Central memory CD8-positive, alpha-beta T cell (primary cell): ENCODE results near the gene TSPAN9.

ENCODE experiments used
- ATAC-seq: fragments of 150-1000 bp; cut with Tn5 transposase; replicated peaks from 2 replicates; pipeline ENCODE4 v1.10.0; 2022; ENCODE audit warnings: mild to moderate bottlenecking, moderate FRiP score, moderate number of reproducible peaks; ENCODE audit not compliant: poor library complexity, severe bottlenecking; ENCODE audit errors: extremely low read depth
- DNase-seq, 2 donors: peaks; one replicate each; pipeline ENCODE4 v3.0.0; 2021; ENCODE audit warnings: low spot score in 2 of 2
- H3K27ac Mint-ChIP-seq: one replicate; pipeline ENCODE4 v1.8.0; 2022; ENCODE audit warnings: low read depth, mild to moderate bottlenecking, moderate library complexity, mixed read lengths
- H3K27me3 Mint-ChIP-seq: one replicate; pipeline ENCODE4 v1.8.0; 2022; ENCODE audit warnings: mixed read lengths
- H3K36me3 Mint-ChIP-seq: one replicate; pipeline ENCODE4 v1.8.0; 2022; ENCODE audit warnings: mild to moderate bottlenecking, moderate library complexity, mixed read lengths; ENCODE audit not compliant: insufficient read depth
- H3K4me1 Mint-ChIP-seq: one replicate; pipeline ENCODE4 v1.8.0; 2022; ENCODE audit warnings: mixed read lengths
- H3K4me3 Mint-ChIP-seq: one replicate; pipeline ENCODE4 v1.8.0; 2022; ENCODE audit warnings: mild to moderate bottlenecking, moderate library complexity, mixed read lengths
- H3K9me3 Mint-ChIP-seq: one replicate; pipeline ENCODE4 v1.8.0; 2022; ENCODE audit warnings: mixed read lengths

Gene TSPAN9

DNA sequence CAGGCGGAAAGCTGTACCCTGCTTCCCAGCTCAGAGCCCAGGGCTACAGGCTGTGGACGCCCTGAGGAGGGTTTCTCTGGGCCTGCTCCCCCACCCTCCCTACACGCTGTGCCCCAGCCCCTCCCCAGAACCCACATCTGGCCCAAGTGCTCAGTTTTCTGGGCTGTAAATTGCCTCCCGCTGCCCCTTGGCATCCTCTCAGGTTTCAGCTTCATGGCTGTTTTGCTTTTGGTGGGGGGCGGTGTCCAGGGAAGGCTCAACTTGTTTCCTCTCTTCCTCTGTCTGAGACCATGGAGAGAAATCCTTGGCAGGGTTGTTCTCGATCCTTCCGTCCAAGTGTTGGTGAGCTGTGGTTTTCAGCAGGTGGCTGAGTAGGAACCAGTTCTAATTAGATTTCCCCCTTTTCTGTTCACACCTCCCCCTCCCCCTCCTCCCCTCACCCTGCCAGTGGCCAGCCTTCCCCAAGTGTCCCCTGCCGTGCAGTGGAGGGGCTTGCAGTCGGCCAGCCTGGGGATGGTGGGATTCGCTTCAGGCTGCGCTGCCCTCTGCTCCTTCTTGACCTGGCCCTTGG is 61.8 kb downstream of the TSPAN9 start:
- Mint-ChIP-seq H3K9me3 (no peaks in the 10 kb centered on the region), H3K4me3 (no peak overlapping the region), H3K27ac (no peak overlapping the region), H3K4me1 (no peaks in the 10 kb centered on the region), H3K27me3 (peaks cover 77% of the 10 kb centered on the region), H3K36me3 (no peaks in the 10 kb centered on the region)
- ATAC-seq (no peak), DNase-seq (no peak)

DNA sequence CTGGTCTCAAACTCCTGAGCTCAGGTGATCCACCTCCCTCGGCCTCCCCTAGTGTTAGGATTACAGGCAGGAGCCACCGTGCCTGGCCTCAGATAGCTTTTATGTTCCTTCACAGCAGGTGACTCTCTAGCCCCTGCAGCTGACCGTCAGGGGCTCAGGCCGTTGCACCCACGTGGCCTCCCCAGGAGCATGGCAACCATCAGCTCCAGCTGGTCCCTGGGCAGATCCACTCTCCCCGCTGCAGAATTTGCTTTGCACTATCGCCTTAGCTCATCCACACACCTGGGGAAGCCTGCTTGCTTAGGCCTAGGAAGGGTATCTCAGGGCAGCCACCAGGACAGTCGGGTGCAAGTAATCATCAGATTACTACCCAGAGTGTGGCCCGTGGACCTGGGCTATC is 62.6 kb downstream of the TSPAN9 start:
- Mint-ChIP-seq H3K4me1 (no peaks in the 10 kb centered on the region), H3K27me3 (peaks cover 72% of the 10 kb centered on the region), H3K9me3 (no peaks in the 10 kb centered on the region), H3K4me3 (no peak overlapping the region), H3K36me3 (no peaks in the 10 kb centered on the region), H3K27ac (no peak overlapping the region)
- no peak for DNase-seq
- no peak for ATAC-seq

DNA sequence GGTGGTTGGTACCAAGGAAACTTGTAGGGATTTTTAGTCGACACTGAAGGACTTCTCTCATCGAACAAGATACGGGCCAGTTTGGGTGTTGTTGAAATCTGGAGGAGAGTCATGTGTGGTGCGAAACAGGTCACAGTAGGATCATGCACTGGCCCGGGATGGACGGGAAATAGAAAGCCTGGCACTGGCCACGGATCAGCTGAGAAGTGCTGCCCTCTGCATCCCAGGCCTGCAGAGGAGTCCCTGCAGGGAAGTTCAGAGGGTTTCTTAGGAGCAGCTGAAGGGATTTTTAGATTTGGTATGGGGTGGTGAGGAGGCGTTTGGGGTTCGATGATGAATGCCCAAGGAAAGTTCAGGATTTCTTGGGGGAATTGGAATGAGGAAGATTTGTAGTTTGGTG is 63.1 kb downstream of the TSPAN9 start:
- no peaks in the 10 kb centered on the region for H3K4me1 Mint-ChIP-seq
- no peak overlapping the region for H3K27ac Mint-ChIP-seq
- no peaks in the 10 kb centered on the region for H3K9me3 Mint-ChIP-seq
- H3K4me3 Mint-ChIP-seq, result no peak overlapping the region
- no peaks in the 10 kb centered on the region for H3K36me3 Mint-ChIP-seq
- no peak for ATAC-seq
- DNase-seq, result no peak
- H3K27me3 Mint-ChIP-seq, result peaks cover 72% of the 10 kb centered on the region

DNA sequence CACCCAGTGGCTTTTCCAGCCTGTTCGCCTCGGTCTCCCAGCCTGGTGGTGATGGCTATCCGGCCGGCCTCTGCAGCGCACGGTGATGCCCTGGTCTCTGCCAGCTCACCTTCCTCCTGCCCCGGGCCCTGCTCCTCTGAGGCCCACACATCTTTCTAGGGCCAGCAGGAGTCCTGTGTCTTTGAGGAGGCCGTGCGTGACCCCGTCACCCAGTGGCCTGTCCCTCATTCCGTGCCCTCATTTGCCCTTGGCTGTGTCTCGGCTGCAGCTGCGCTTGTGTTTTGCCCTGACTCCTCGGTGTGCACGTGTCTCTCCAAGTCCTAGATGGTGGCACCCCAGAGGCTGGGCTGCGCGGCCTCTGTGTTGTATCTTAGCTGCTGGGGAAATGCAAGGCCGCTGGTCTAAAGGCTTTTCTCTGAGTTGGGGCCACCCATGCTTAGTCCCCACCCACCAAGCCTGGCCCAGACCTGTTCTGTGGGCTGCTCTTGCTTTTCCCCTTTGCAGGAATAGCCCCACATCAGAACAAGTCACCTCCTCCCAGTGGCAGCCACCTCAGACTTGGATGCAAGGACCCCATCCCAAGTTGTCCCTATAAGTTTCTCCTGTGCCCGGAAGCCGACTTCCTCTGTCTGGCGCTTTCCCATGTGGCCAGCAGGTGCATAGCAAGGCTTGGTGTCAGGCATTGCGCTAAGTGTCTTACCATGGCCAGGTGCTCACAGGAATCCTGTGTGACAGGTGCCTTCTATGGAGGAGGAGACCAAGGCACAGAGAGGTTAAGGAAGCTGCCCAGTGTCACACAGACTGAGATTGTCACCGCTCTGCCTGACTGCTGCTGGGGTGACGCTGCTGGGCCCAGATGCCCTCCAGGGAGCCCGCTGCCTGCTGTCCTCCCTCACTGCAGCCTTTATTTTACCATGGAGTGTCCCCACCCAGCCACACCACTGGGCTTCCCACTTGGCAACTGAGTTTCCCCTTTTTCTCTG is 64.5 kb downstream of the TSPAN9 start:
- Mint-ChIP-seq H3K9me3 (no peaks in the 10 kb centered on the region), H3K27me3 (peaks cover 72% of the 10 kb centered on the region), H3K27ac (no peak overlapping the region), H3K4me3 (no peak overlapping the region), H3K4me1 (no peaks in the 10 kb centered on the region), H3K36me3 (no peaks in the 10 kb centered on the region)
- ATAC-seq, result no peak
- DNase-seq, result no peak

DNA sequence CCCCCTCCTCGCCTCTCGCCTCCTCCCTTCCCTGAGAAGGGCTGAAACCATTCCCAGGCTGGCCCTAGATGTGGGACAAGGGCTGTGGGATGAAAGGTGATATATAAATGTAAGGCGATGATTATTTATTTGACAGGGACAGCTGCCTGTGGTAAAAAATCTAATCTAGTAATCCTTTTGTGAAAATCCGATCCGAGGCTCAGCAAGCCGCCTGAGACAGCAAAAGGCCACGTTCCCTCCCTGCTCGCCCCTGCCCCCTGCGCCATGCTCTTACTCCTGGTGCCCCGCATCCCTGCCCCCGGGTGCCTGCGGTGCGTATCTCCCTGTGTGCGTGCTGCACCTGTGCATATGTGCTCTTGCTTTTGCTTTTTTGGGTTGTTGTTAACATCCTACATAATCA is 65.2 kb downstream of the TSPAN9 start:
- H3K27me3 Mint-ChIP-seq, result peaks cover 72% of the 10 kb centered on the region
- H3K4me1 Mint-ChIP-seq, result no peaks in the 10 kb centered on the region
- H3K9me3 Mint-ChIP-seq, result no peaks in the 10 kb centered on the region
- ATAC-seq (no peak), DNase-seq (no peak)
- no peaks in the 10 kb centered on the region for H3K36me3 Mint-ChIP-seq
- no peak overlapping the region for H3K27ac Mint-ChIP-seq
- H3K4me3 Mint-ChIP-seq, result no peak overlapping the region

DNA sequence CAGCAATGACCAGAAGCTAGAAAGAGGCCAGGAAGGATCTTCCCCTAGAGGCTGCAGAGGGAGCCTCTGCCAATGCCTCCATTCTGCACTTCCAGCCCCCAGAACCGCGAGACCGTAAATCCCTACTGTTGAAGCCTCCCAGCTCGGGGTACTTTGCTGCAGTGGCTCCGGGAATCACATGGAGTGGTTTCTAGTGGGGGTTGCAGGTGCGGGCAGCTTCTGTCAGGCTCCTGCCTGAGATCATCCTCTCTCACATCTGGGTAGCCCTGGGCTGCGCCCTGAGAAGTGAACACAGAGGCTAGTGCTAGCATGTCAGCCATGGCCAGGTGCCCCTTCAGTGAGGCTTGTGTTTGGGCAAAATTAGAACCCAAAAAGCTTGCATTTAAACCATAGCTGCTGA is 67.3 kb downstream of the TSPAN9 start:
- H3K4me3 Mint-ChIP-seq, result no peak overlapping the region
- no peak overlapping the region for H3K27ac Mint-ChIP-seq
- no peaks in the 10 kb centered on the region for H3K9me3 Mint-ChIP-seq
- DNase-seq (no peak), ATAC-seq (no peak)
- peaks cover 82% of the 10 kb centered on the region for H3K27me3 Mint-ChIP-seq
- no peaks in the 10 kb centered on the region for H3K36me3 Mint-ChIP-seq
- no peaks in the 10 kb centered on the region for H3K4me1 Mint-ChIP-seq

DNA sequence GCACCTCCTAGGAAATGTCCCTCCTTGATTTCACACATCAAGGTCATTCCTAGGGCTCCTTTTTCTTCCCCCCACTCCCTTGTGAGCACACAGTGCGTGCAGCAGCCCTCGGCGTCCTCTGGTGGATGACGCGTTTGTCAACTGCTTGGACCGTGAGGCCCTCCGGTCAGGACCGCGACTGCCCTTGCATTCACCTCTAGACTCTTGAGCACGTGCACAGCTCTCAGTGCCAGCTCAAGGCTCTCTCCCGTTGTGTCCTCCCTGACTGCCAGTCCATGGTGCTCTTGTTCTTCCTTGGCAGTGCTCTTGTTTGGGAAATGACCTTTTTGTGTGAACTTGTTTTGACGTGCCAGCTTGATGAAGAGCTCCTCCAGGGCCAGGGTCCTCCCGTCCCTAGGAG is 67.9 kb downstream of the TSPAN9 start:
- no peak overlapping the region for H3K4me3 Mint-ChIP-seq

DNA sequence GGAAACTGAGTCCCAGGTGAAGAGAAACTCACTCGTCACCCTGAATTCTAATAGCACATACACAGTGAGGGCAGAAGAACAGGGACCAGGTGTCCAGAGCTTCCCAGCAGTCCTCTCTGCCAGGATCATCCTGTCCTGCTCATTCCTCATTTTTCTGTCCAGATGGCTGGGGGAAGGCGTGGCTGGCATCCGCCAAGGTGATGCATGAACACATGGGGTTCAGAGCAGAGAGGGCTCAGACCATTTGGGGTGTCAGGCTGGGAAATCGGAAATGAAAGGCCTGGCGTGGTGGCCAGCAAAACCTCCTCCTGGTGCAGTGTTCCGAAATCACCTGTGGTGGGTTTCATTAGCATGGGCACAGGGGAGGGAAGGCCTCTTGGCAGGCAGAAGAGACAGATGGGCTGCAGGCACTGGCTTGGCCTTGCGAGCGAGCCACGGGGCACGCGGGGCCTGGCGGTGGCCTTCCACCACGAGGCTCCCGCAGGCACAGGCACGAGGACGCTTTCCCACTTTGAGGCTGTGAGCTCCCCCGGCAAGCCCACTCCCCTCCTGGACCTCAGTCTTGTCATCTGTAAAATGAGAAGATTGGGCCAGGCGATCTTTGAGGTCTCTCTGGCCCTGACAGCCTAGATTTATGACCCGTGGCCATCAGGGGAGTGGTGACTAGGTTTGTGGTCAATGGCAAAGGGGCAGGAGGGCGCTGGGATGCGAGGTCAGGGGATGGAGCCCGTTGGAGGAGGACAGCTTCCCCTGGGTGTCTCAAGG is 68.5 kb downstream of the TSPAN9 start:
- Mint-ChIP-seq H3K36me3 (no peaks in the 10 kb centered on the region), H3K27ac (no peak overlapping the region), H3K9me3 (no peaks in the 10 kb centered on the region), H3K4me3 (no peak overlapping the region), H3K4me1 (no peaks in the 10 kb centered on the region), H3K27me3 (peaks cover 82% of the 10 kb centered on the region)
- ATAC-seq (no peak), DNase-seq (no peak)

More for the DNA sequence above, 67.9 kb downstream of the TSPAN9 start:
- no peaks in the 10 kb centered on the region for H3K36me3 Mint-ChIP-seq
- ATAC-seq (no peak), DNase-seq (no peak)
- no peaks in the 10 kb centered on the region for H3K9me3 Mint-ChIP-seq
- H3K27ac Mint-ChIP-seq, result no peak overlapping the region
- peaks cover 82% of the 10 kb centered on the region for H3K27me3 Mint-ChIP-seq
- no peaks in the 10 kb centered on the region for H3K4me1 Mint-ChIP-seq

DNA sequence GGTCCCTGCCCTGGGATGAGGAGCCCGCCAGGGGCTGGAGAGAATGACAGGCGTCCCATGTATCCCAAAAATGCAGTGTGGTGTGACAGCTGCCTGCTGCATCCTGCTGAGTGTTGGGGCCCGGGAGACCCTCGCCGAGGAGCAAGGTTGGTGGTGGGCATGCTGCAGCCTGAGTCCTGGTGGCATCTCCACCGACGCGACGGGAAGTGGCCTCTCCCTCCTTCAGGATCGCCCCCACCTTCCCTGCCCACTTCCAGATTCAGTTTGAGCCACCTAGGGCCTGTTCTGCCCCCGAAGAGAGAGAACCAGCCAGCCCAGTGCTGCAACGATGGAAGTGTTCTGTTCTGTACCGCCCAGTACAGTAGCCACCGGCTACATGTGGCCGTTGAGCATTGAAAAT is 70.1 kb downstream of the TSPAN9 start:
- Mint-ChIP-seq H3K9me3 (no peaks in the 10 kb centered on the region), H3K4me1 (no peaks in the 10 kb centered on the region), H3K27me3 (peaks cover 75% of the 10 kb centered on the region), H3K36me3 (peaks cover under 1% of the 10 kb centered on the region), H3K4me3 (no peak overlapping the region), H3K27ac (no peak overlapping the region)
- ATAC-seq (no peak), DNase-seq (no peak)

DNA sequence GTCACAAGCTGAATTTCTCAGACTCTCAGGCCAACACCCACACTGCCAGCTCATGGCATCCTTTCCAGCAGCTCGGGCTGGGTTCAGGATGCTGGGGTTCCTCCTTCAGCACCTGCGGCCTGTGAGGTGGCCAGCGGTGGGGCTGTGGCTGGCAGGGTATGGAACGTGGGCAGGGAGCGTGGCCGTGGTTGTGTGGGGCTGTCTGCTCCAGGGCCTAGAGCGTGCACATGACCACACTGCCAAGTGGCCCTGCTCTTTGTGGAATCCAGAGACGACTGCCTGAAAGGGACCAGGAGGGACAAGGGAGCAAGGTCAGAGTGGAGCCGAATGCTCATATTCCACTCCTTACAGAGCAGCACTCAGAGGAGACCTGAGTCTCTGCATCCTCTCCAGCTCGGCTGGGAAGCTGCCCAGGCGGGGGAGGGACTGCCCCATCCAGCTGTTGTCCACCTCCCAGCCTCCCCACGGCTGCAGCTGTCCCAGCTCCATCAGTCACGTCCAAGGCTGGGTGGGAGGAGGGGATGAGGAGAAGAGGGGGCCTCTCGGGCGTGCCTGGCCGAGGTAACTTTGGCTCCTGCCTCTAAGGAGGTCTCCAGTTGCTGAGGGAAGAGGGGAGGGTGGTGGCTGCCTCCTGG is 71.3 kb downstream of the TSPAN9 start:
- Mint-ChIP-seq H3K36me3 (peaks cover 2% of the 10 kb centered on the region), H3K9me3 (no peaks in the 10 kb centered on the region), H3K27me3 (peaks cover 68% of the 10 kb centered on the region), H3K4me1 (no peaks in the 10 kb centered on the region), H3K4me3 (no peak overlapping the region), H3K27ac (no peak overlapping the region)
- DNase-seq (no peak), ATAC-seq (no peak)

DNA sequence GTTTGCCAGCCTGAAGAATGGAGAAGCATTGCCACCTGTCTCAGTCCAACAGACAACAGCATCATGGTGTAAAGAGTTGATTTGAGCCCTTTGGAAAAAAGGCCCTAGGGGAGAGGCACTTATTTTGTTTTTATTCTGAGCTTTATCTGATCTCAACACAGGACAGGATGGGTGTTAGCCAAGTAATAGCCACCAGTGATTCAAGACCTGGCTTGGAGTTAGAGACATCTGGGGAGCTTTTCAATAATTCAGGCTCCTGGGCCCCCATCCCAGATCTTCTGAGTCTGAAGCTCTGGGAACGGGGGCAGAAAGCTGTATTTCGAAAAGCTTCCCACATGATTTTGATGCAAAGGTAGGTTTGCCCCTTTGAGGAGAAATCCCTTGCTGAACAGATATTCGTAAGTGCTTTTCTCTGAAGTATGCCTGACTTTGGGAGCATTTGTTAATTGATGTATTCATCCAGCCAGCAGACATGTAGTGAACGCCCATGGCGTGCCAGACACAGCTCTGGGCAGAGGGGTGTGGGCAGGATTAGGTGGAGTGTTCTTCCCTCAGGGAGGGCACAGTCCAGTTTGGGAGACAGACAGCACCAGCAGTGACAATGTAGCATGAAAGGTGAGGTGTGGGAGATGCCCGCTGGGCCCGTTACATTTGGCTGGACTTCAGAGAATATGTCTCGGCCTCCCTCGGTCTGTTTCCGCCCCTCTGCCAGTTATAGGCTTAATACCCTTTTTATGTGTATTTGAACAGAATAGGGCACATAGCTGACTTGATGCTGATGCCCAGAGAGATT is 72.5 kb downstream of the TSPAN9 start:
- ATAC-seq, result no peak
- Mint-ChIP-seq H3K27me3 (peaks cover 68% of the 10 kb centered on the region), H3K27ac (no peak overlapping the region)

DNA sequence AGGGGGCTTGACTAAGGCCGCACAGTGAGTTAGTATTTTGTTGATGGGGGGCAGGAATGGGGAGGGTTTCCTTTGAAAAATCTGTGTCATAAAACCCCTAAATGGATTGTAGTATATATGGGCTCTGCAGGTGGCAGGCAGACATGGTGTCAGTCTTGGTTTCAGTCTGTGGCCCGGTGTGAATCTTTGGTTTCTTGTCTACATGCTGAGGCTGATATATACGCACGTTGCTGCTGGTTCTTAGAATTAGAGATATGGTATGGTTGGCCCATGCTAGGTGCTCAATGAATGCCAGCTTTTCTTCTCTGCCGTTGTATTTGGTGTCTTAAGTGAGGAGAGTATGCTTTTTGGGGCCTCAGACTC is 73.1 kb downstream of the TSPAN9 start:
- ATAC-seq (no peak), DNase-seq (no peak)
- peaks cover 68% of the 10 kb centered on the region for H3K27me3 Mint-ChIP-seq
- no peaks in the 10 kb centered on the region for H3K4me1 Mint-ChIP-seq
- peaks cover 2% of the 10 kb centered on the region for H3K36me3 Mint-ChIP-seq
- H3K4me3 Mint-ChIP-seq, result no peak overlapping the region
- H3K27ac Mint-ChIP-seq, result no peak overlapping the region
- H3K9me3 Mint-ChIP-seq, result no peaks in the 10 kb centered on the region

More for the DNA sequence above, 72.5 kb downstream of the TSPAN9 start:
- peaks cover 2% of the 10 kb centered on the region for H3K36me3 Mint-ChIP-seq
- H3K4me1 Mint-ChIP-seq, result no peaks in the 10 kb centered on the region
- DNase-seq, result no peak
- H3K4me3 Mint-ChIP-seq, result no peak overlapping the region
- H3K9me3 Mint-ChIP-seq, result no peaks in the 10 kb centered on the region
